NCI-H748 (cell line): ENCODE measurements around the gene ABTB2.
"Not testable (repeated sequence)": the region's sequence is repeated elsewhere in the genome, so short reads cannot be mapped to it uniquely, and the experiment has no call there.

ENCODE experiments used
- DNase-seq: peaks from one replicate; lab custom pipeline; 2025; ENCODE audit not compliant: unreplicated experiment; lab: John Stamatoyannopoulos, UW

ABTB2 gene

GRCh38 chr11:34218756-34219155, 139.1 kb downstream of the ABTB2 start:
- DNase-seq = not testable (repeated sequence)

GRCh38 chr11:34218067-34218466, 139.7 kb downstream of the ABTB2 start:
- no peak for DNase-seq

GRCh38 chr11:34216706-34217105, 141.1 kb downstream of the ABTB2 start:
- no peak for DNase-seq

GRCh38 chr11:34215806-34216453, 141.9 kb downstream of the ABTB2 start:
- no peak for DNase-seq

- no peak for DNase-seq
Measured at GRCh38 chr11:34214961-34215805, 142.6 kb downstream of the ABTB2 start.

GRCh38 chr11:34213366-34213765, 144.4 kb downstream of the ABTB2 start:
- no peak for DNase-seq

GRCh38 chr11:34212566-34212965, 145.2 kb downstream of the ABTB2 start:
- DNase-seq = no peak

DNA sequence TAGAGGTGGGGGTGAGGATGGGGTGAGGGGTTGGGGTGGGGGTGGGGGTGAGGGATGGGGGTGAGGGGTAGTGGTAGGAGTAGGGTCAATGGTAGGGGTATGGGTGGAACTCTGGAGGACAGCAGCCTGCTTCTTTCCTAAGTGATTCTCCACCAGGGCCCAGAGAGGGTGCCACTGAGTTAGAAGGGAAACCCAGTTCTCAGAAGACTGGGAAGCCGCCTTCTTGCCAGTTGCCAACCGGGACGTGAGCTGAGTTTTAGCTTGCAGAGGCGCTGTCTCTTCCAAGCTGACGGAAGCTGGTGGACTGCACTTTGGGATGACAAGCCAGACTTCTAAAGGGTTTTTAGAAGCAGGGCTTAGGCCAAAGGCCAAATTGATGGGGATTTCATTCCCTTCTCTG, 148.0 kb downstream of the ABTB2 start:
- DNase-seq = no peak

- no peak for DNase-seq
Measured at GRCh38 chr11:34208266-34209135, 149.3 kb downstream of the ABTB2 start.

DNA sequence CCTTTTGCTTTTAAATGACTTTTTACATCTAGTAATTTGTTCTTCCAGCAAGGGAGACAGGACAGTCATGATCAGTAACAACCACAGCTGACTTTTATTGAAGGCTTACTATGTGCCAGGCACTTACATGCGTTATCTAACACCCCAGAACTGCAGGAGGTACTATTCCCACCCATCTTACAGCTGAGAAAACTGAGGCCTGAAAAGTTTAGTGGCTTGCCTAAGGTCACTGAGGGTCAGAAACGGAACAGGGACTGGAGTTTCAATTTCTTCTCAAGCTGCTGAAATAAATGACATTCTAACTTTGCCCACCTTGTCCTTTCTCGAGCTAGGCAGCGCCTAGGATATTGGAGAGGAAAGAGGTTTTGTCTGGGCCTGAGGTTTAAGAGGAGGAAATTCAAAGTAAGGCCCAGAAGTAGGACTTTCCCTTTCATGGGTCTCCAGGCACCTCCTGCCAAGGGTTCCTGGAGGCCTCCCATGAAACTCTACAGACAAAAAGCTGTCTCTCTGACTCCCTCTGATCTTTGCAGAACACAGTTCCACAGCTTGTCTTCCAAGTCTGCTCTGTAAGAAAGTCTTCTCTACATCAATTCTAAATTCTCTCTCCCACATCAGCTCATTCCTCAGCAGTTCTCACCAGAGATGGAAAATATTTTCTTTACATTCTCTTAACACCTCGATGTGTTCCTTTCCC, 150.2 kb downstream of the ABTB2 start:
- DNase-seq = no peak

DNA sequence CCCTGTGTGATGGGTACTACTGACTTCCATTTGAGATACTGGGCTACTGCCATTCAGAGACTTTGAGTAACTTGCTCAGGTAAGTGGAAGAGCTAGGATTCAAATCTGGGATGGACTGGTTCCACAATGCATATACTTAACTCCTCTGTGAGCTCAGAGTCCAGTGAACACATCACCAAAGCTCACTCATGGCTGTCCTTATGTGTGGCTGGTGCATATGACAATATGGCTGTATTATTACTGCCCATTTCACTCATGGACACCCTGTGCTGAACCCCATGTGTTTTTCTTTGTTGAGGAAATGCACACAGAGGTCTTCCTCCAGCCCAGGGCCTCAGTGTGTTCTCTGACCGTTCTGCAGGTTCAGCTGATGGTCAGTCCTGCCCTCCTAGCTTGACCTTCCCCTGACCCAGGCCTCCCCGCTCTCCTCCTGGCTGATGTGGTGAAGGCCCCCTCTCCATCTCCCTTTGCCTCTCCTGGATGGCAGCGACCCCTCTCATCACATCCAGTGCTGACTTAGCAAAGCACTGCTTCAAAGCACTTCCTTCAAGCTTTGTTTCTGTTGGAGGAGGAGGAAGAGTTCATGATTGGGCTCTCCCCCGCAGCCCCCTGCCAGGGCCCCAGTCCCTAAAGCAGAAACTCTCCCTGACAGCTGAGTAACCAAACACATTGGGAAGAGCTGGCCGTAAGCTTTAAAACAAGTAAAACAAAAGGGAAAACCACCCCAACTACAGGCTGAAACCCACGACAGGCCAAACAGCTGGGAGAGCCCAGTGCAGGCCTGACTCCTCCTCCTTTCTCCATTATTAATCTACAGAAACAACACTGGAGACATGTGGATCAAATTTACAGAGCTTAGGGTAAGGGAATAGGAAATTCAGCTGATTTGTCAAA, 151.2 kb downstream of the ABTB2 start:
- DNase-seq = no peak

DNA sequence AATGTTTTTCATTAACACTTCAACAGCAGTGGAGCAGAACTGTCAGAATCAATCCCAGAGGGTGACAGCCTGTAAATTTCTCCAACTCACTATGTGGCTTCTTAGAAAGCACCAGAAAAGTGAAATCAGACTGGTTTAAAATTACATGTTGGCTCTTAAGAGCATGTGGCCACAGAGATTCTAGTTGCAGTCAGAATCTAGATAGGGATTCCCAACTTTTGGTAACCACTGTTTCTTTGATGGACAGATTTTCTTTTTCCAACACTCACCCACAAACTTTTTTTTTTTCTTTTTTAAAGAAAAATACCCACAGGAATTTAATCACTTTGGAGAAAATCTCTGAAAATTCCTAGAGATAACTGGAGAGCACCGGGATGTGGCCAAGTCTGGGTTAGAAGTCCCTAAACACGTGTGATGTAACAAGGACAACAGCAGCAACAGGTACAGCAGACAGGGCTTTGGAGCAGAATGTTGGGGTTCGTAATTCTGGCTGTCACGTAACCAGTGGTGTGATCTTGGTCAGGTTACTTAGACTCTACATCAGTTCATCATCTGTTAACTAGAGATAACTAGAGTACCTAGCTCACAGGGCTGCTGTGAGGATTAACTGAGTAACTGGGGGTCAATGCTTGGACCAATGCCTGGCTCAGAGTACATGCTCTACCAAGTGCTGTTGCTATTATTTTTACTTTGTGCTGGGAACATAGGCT, 152.3 kb downstream of the ABTB2 start:
- no peak for DNase-seq

- DNase-seq = no peak
Measured at GRCh38 chr11:34204396-34205279, 153.2 kb downstream of the ABTB2 start.

DNA sequence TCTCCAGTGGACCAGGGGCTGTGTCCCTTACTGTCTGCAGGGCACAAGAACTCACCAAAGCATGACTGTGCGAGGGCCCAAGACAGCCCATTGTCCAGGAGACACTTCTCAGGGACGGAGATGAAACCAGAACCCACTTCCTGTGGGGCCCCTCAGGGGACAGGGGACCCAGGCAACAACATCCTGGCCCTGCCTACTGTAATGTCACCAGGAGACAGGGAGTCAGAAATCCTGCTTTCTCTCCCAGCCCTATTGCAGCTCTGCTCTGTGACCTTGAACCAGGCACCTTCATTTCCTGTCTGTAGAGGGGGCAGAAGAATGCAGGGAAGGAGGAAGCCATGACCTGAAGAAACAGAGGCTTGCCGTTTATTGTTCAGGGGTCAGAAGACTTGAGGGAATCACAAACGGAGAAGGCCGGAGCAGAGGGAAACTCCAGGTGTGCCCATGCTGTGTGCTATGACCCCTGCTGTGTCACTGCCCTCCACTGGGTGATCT, 154.4 kb downstream of the ABTB2 start:
- no peak for DNase-seq

DNA sequence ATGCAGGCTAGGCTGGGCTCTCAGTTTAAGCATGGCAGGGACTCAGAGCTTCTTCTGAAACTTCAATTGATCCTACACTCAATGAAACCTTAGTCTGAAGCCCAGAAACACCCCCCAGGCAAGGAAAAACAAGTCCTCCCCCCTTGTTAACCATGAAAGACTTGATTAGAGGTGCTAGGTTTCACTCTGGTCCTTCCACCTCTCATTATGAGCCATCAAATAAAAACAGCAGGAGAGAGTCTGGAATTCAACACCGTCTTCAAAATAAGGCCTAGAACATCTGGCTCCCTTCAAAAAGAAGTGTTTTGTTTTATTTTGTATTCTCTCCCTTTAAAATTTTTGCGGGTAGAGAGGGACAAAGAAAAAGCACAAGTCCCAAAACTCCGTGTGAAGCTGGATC, 156.7 kb downstream of the ABTB2 start:
- DNase-seq = no peak

GRCh38 chr11:34199525-34199924, 158.3 kb downstream of the ABTB2 start:
- DNase-seq = no peak

DNA sequence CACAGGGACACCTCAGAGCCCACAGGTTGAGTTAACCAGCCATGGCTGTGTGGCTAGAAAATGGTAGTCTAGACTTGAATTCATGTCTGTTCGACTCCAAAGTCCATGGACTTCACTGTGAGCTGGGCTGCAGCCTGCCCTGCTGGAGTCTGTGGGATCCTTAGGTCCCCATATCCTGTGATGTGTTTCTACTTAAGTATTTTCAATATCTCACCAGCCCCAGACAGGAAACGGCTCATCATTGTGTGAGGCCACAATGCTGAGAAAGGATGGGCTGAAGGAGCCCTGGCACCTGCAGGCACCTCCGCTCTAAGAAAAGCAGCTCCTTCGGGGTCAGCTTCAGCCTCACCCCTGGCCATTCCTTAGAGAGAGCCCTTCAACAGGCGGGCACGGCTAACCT, 159.3 kb downstream of the ABTB2 start:
- DNase-seq = no peak

- no peak for DNase-seq
Measured at GRCh38 chr11:34197256-34197655, 160.6 kb downstream of the ABTB2 start.
